OCI-LY3 (cell line): ENCODE measurements around the gene EMD.

Experiments
- EZH2phosphoT487 ChIP-seq: fragments of 200-600 bp; shearing (Covaris generic); IDR thresholded peaks from 2 replicates; pipeline ENCODE4 v1.6.1; 2018; ENCODE audit warnings: antibody characterized with exemption, mixed run types, low read depth
- TF ChIP-seq, protein P1 (sequence below): fragments of 200-600, 300-600 bp; sonication (generic); IDR thresholded peaks from 2 replicates; pipeline ENCODE4 v1.5.1; 2014; ENCODE audit warnings: antibody characterized with exemption, low read length, low read depth

DNA sequence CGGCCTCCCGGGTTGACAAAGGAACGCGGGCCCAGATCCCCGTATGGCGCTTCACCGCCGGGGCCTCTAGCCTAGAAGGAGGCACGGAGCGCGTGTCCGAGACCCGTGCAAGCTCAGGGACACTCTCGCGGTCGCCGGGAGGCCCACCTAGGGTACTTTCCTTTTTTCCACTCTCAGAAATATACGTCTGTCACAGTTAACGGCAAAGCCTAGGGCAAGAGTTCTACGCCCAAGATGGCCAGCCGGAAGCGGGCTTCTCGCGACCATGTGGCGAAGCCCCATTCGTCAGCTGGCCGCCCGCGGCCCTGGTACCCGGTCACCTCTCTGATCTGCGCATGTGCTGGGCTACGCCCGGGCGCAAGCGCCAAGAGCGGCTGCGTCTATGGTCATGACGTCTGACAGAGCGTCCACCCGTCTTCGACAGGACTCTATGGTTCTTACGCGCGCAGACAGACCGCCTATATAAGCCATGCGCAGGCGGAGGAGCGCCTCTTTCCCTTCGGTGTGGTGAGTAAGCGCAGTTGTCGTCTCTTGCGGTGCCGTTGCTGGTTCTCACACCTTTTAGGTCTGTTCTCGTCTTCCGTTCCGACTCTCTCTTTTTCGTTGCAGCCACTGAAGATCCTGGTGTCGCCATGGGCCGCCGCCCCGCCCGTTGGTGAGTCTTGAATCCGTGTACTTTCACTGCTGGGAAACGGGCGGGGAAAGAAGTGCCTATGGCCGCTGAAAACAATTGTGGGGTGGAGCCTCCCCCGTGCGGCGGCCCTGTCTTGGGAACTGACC is 19.0 kb downstream of the EMD start, which contains the start of gene RPL10:
- TF ChIP-seq, protein P1, sequence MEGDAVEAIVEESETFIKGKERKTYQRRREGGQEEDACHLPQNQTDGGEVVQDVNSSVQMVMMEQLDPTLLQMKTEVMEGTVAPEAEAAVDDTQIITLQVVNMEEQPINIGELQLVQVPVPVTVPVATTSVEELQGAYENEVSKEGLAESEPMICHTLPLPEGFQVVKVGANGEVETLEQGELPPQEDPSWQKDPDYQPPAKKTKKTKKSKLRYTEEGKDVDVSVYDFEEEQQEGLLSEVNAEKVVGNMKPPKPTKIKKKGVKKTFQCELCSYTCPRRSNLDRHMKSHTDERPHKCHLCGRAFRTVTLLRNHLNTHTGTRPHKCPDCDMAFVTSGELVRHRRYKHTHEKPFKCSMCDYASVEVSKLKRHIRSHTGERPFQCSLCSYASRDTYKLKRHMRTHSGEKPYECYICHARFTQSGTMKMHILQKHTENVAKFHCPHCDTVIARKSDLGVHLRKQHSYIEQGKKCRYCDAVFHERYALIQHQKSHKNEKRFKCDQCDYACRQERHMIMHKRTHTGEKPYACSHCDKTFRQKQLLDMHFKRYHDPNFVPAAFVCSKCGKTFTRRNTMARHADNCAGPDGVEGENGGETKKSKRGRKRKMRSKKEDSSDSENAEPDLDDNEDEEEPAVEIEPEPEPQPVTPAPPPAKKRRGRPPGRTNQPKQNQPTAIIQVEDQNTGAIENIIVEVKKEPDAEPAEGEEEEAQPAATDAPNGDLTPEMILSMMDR: no peak
- TF ChIP-seq EZH2phosphoT487: no peak
